ENCODE results near the gene CITED2.

CITED2 gene

GRCh38 chr6:139390447-139390846 lies 16.0 kb upstream of the CITED2 start:
- TF ChIP-seq CTCF (IDR thresholded peaks at IDR 0.05; ENCODE audit: low read depth, low read length), result no peak
- Histone ChIP-seq H3K27me3 (no peaks in the 10 kb centered on the region), H3K9me3 (no peaks in the 10 kb centered on the region), H3K36me3 (no peaks in the 10 kb centered on the region), H3K4me3 (ENCODE audit: low read depth, low read length) (no peak overlapping the region), H3K4me1 (no peaks in the 10 kb centered on the region)
- no peak for DNase-seq

- TF ChIP-seq CTCF (IDR thresholded peaks at IDR 0.05; ENCODE audit: low read depth, low read length), result no peak
- Histone ChIP-seq H3K36me3 (no peaks in the 10 kb centered on the region), H3K27me3 (no peaks in the 10 kb centered on the region), H3K4me1 (no peaks in the 10 kb centered on the region), H3K4me3 (ENCODE audit: low read depth, low read length) (no peak overlapping the region), H3K9me3 (no peaks in the 10 kb centered on the region)
- no peak for DNase-seq
These were observed 13.9 kb upstream of the CITED2 start for GRCh38 chr6:139388384-139388783.

- TF ChIP-seq CTCF (IDR thresholded peaks at IDR 0.05; ENCODE audit: low read depth, low read length), result no peak
- DNase-seq, result no peak
- Histone ChIP-seq H3K4me1 (no peaks in the 10 kb centered on the region), H3K27me3 (no peaks in the 10 kb centered on the region), H3K9me3 (no peaks in the 10 kb centered on the region), H3K36me3 (no peaks in the 10 kb centered on the region), H3K4me3 (ENCODE audit: low read depth, low read length) (no peak overlapping the region)
These were observed 12.0 kb upstream of the CITED2 start for GRCh38 chr6:139386404-139386803.

- no peak for DNase-seq
- H3K4me3 ChIP-seq (ENCODE audit: low read depth, low read length), result no peak overlapping the region
- H3K27me3 ChIP-seq, result no peaks in the 10 kb centered on the region
- no peaks in the 10 kb centered on the region for H3K9me3 ChIP-seq
- no peaks in the 10 kb centered on the region for H3K4me1 ChIP-seq
- no peak for TF ChIP-seq CTCF (IDR thresholded peaks at IDR 0.05; ENCODE audit: low read depth, low read length)
- no peaks in the 10 kb centered on the region for H3K36me3 ChIP-seq
These were observed 6.9 kb upstream of the CITED2 start for GRCh38 chr6:139381216-139381865.

- Histone ChIP-seq H3K36me3 (no peaks in the 10 kb centered on the region), H3K27me3 (no peaks in the 10 kb centered on the region), H3K9me3 (no peaks in the 10 kb centered on the region), H3K4me1 (no peaks in the 10 kb centered on the region), H3K4me3 (ENCODE audit: low read depth, low read length) (no peak overlapping the region)
- no peak for TF ChIP-seq CTCF (IDR thresholded peaks at IDR 0.05; ENCODE audit: low read depth, low read length)
- DNase-seq, result no peak
These were observed 6.2 kb upstream of the CITED2 start for GRCh38 chr6:139380611-139381010.

- Histone ChIP-seq H3K36me3 (no peaks in the 10 kb centered on the region), H3K4me1 (no peaks in the 10 kb centered on the region), H3K4me3 (ENCODE audit: low read depth, low read length) (no peak overlapping the region), H3K27me3 (no peaks in the 10 kb centered on the region), H3K9me3 (no peaks in the 10 kb centered on the region)
- DNase-seq, result no peak
- no peak for TF ChIP-seq CTCF (IDR thresholded peaks at IDR 0.05; ENCODE audit: low read depth, low read length)
These were observed 5.7 kb upstream of the CITED2 start for GRCh38 chr6:139380168-139380567.

Measured in BE2C (cell line).